Chondrocyte (in vitro differentiated cells): Measurements from ENCODE around the gene MST1R. TPM values are rescaled to one million over a fixed set of nuclear protein-coding genes. Genes with fewer than 3 reads are reported as not detected.

Experiments used
- DNase-seq: peaks from one replicate; pipeline ENCODE4 v3.0.0; 2021; ENCODE audit warnings: mixed read lengths, low spot score
- H3K27ac Mint-ChIP-seq: one replicate; pipeline ENCODE4 v1.8.0; 2021; ENCODE audit warnings: mild to moderate bottlenecking, moderate library complexity, mixed read lengths; ENCODE audit not compliant: unreplicated experiment
- H3K27me3 Mint-ChIP-seq: 2 replicates; pipeline ENCODE4 v1.8.0; 2021; ENCODE audit warnings: low read depth, mixed read lengths
- H3K36me3 Mint-ChIP-seq: 2 replicates; pipeline ENCODE4 v1.8.0; 2021; ENCODE audit warnings: low read depth, mixed read lengths
- H3K4me1 Mint-ChIP-seq: 2 replicates; pipeline ENCODE4 v1.8.0; 2021; ENCODE audit warnings: low read depth, mild to moderate bottlenecking, mixed read lengths
- H3K4me3 Mint-ChIP-seq: one replicate; pipeline ENCODE4 v1.8.0; 2021; ENCODE audit warnings: mild to moderate bottlenecking, moderate library complexity, mixed read lengths; ENCODE audit not compliant: unreplicated experiment
- H3K9me3 Mint-ChIP-seq: 2 replicates; pipeline ENCODE4 v1.8.0; 2021; ENCODE audit warnings: low read depth, mixed read lengths
- total RNA-seq: library from RNA; stranded (reverse); gene quantifications from 3 replicates; pipeline ENCODE4 v1.2.1, GENCODE V29; 2021
- TF ChIP-seq, protein P1 (sequence below): fragments of 200-600 bp; sonication (generic); IDR thresholded peaks from 2 replicates; pipeline ENCODE4 v1.5.0; 2021; ENCODE audit warnings: antibody characterized with exemption, mild to moderate bottlenecking, moderate library complexity

Gene MST1R
- total RNA-seq, 1 donor from 2014 or later, result 0.55 TPM

DNA sequence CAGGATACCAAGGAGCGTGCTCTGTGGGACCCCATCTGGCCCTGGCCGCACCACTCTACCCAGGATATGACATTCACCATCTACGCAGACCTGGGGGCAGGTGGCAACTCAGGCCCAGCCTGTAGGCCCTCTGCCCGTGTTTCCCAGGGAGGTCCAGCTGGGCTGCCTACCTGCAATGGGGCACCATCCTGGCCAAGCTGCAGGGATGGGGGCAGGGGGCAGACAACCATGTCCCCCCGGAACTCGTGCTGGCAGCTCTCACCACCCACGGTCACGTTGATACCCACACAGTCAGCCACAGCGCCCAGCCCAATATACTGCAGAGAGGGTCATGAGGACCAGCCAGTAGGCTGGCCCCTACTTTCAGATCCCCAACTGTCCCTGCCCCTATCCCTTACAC, 7.9 kb downstream of the MST1R start:
- Mint-ChIP-seq H3K9me3 (no peaks in the 10 kb centered on the region), H3K27me3 (no peaks in the 10 kb centered on the region), H3K4me3 (no peak overlapping the region), H3K27ac (no peak overlapping the region), H3K36me3 (no peaks in the 10 kb centered on the region), H3K4me1 (peaks cover 2% of the 10 kb centered on the region)
- no peak for DNase-seq
- TF ChIP-seq, protein P1, sequence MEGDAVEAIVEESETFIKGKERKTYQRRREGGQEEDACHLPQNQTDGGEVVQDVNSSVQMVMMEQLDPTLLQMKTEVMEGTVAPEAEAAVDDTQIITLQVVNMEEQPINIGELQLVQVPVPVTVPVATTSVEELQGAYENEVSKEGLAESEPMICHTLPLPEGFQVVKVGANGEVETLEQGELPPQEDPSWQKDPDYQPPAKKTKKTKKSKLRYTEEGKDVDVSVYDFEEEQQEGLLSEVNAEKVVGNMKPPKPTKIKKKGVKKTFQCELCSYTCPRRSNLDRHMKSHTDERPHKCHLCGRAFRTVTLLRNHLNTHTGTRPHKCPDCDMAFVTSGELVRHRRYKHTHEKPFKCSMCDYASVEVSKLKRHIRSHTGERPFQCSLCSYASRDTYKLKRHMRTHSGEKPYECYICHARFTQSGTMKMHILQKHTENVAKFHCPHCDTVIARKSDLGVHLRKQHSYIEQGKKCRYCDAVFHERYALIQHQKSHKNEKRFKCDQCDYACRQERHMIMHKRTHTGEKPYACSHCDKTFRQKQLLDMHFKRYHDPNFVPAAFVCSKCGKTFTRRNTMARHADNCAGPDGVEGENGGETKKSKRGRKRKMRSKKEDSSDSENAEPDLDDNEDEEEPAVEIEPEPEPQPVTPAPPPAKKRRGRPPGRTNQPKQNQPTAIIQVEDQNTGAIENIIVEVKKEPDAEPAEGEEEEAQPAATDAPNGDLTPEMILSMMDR, result no peak

DNA sequence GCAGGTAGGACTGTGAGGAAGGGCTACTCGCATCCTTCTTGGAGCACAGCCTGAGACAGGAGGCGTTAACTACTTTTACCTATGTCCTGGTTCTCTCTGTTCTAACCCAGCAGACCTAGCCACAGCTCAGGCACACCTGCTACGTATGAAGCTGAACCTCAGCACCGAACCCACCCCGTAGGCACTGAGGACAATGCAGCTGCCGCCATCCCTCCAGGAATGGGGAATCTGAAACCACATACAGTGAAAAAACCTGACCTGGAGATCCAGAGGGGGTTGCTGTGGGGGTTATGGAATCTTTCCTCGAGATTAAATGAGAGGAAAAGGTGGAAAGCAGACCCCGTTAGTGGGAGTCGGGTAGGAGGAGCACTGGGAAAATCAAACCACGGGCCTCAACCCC, 14.4 kb downstream of the MST1R start:
- no peaks in the 10 kb centered on the region for H3K4me1 Mint-ChIP-seq
- H3K9me3 Mint-ChIP-seq, result no peaks in the 10 kb centered on the region

DNA sequence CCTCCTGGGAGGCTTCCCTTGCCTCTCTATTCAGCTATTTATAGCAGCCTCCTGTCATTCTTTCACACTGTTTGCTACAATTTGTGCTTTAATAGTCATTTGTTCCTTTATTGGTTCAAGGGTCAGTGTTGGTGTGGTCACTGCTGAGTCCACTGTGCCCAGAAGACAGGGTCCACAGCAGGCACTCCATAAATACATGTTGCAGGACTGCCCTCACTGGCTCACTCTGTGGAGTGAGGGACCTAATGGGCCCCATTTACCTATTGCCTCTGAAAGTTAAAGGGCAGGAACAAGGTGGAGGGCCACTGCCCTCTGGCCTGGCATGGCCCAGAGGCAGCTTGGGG, 16.8 kb downstream of the MST1R start:
- TF ChIP-seq, protein P1, result no peak
- Mint-ChIP-seq H3K4me3 (no peak overlapping the region), H3K27ac (no peak overlapping the region), H3K36me3 (no peaks in the 10 kb centered on the region), H3K27me3 (peaks cover 11% of the 10 kb centered on the region), H3K4me1 (no peaks in the 10 kb centered on the region), H3K9me3 (no peaks in the 10 kb centered on the region)
- no peak for DNase-seq

More for the DNA sequence above, 14.4 kb downstream of the MST1R start:
- no peaks in the 10 kb centered on the region for H3K36me3 Mint-ChIP-seq
- no peak overlapping the region for H3K4me3 Mint-ChIP-seq
- H3K27me3 Mint-ChIP-seq, result no peaks in the 10 kb centered on the region
- TF ChIP-seq, protein P1, result no peak
- H3K27ac Mint-ChIP-seq, result no peak overlapping the region
- DNase-seq, result no peak

DNA sequence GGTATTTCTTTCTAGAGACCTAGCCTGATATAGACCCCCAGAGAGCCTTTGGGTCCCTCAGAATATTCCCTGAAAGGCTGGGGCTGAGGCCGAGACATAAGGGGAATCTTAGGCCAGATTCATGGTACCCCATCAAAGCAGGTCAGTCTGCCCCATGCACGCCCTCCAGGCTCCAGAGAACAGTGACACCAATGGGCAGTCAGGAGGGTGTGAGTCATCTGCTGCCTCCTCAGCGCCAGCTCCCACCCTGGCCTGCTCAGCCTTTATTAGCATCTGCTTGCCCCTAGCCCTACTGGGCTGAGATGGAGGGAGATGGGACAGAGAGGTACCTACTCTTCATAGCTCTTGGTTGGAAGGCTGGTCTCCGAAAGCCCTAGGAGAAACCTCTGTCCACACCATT, 19.7 kb downstream of the MST1R start:
- no peaks in the 10 kb centered on the region for H3K36me3 Mint-ChIP-seq
- H3K27ac Mint-ChIP-seq, result no peak overlapping the region

DNA sequence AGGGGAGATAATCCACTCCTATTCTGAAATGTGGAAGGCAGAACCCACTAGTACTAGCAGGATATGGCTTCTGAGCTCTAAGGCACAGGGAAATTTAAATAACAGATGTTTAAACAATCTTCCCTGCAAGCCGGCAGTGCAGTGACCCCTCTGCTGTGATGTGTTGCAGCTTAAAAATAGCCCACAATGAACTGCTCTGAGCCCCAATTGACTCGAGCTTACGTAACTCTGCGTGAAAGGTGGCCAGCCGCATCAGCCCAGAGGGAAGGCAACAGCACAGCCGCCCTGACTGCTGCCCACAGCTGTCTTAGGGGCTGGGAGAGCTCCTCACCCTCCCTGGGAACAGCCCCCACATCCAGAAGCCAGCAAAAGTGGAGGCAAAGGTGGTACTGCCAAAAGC, 21.5 kb downstream of the MST1R start:
- TF ChIP-seq, protein P1, result no peak
- Mint-ChIP-seq H3K4me1 (no peaks in the 10 kb centered on the region), H3K27ac (no peak overlapping the region), H3K9me3 (no peaks in the 10 kb centered on the region), H3K4me3 (no peak overlapping the region), H3K27me3 (peaks cover 15% of the 10 kb centered on the region), H3K36me3 (no peaks in the 10 kb centered on the region)
- no peak for DNase-seq

More for the DNA sequence above, 19.7 kb downstream of the MST1R start:
- no peaks in the 10 kb centered on the region for H3K4me1 Mint-ChIP-seq
- peaks cover 15% of the 10 kb centered on the region for H3K27me3 Mint-ChIP-seq
- no peak overlapping the region for H3K4me3 Mint-ChIP-seq
- TF ChIP-seq, protein P1, result no peak
- no peaks in the 10 kb centered on the region for H3K9me3 Mint-ChIP-seq
- no peak for DNase-seq
